ENCODE results near the gene USP6.
"Not testable (repeated sequence)": the region's sequence is repeated elsewhere in the genome, so short reads cannot be mapped to it uniquely, and the experiment has no call there.

USP6 gene

GRCh38 chr17:5135726-5136579 is 20.1 kb downstream of the USP6 start:
- no peak for DNase-seq (ENCODE audit: low spot score)

GRCh38 chr17:5136580-5137412 is 21.0 kb downstream of the USP6 start:
- DNase-seq (ENCODE audit: low spot score): not testable (repeated sequence)

DNA sequence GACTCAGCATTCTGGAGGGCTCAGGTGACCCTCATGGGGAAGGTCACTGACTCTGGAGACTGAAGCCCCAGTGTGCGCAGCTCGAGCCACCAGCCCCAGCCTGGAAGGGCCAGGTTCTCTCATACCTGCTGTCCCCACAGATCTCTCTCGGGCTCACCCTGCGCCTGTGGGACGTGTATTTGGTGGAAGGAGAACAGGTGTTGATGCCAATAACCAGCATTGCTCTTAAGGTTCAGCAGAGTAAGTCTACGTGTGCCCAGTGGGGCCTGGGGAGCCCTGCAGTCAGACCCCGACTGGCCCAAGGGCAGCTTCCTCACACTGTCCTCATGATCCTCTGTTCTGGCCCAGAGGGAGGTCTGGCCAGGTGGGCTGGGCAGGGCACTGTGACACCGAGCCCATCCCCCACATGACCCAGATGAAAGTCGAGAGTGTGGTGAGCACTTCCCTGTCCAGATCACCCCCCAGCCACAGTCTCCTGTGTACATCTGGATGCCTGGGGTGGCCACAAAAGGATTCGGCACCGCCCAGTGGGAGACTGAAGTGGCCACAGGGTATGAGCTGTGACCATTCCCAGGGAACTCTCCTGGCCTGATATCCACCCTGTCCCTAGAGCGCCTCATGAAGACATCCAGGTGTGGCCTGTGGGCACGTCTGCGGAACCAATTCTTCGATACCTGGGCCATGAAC is 21.8 kb downstream of the USP6 start:
- DNase-seq (ENCODE audit: low spot score): not testable (repeated sequence)

GRCh38 chr17:5138198-5138544 is 22.3 kb downstream of the USP6 start:
- not testable (repeated sequence) for DNase-seq (ENCODE audit: low spot score)

DNA sequence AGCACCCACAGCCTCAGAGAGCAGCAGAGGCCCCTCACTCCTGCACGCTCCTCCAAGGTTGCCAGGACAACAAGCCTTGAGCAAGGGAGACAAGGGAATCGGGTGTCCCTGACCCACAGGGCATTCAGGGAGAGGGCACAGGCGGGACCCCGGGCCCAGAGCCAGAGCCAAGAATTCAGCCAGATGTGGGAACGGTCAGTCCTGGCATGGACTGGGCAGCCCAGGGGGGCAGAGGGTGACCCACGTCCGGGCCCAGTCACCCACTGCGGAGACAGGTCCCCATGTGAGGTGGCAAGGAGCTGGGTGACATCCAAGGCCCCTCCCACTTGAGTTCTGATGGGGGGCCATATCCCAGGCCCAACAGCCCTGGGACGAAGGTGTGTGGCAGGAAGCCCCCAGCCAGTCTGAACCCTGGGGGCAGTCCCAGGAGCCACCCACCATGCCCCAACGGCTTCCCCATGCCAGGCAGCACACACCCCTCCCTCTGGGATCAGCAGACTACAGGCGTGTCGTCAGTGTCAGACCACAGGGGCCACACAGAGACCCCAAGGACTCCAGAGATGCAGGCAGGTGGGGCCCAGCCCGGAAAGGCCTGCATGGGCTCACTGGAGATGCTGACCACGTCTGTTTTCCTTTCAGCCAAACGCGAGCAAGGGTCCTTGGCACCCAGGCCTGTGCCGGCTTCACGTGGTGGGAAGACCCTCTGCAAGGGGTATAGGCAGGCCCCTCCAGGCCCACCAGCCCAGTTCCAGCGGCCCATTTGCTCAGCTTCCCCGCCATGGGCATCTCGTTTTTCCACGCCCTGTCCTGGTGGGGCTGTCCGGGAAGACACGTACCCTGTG is 23.0 kb downstream of the USP6 start:
- no peak for DNase-seq (ENCODE audit: low spot score)

DNA sequence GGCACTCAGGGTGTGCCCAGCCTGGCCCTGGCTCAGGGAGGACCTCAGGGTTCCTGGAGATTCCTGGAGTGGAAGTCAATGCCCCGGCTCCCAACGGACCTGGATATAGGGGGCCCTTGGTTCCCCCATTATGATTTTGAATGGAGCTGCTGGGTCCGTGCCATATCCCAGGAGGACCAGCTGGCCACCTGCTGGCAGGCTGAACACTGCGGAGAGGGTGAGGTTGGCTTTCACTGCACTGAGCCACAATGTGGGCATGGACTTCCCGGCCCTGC is 23.6 kb downstream of the USP6 start:
- no peak for DNase-seq (ENCODE audit: low spot score)

GRCh38 chr17:5142877-5143276 is 27.0 kb downstream of the USP6 start:
- DNase-seq (ENCODE audit: low spot score): not testable (repeated sequence)

GRCh38 chr17:5146122-5146521 is 30.3 kb downstream of the USP6 start:
- DNase-seq (ENCODE audit: low spot score): not testable (repeated sequence)

DNA sequence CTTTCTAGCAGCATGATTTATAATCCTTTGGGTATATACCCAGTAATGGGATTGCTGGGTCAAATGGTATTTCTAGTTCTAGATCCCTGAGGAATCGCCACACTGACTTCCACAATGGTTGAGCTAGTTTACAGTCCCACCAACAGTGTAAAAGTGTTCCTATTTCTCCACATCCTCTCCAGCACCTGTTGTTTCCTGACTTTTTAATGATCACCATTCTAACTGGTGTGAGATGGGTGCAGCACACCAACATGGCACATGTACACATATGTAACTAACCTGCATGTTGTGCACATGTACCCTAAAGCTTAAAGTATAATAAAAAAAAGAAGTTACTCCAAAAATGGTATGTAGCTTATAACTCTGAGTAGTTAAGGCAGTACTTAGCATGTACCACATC is 44.9 kb downstream of the USP6 start:
- not testable (repeated sequence) for DNase-seq (ENCODE audit: low spot score)

- DNase-seq (ENCODE audit: low spot score): not testable (repeated sequence)
These were observed 46.0 kb downstream of the USP6 start for GRCh38 chr17:5161793-5162192.

- DNase-seq (ENCODE audit: low spot score): no peak
These were observed 48.6 kb downstream of the USP6 start for GRCh38 chr17:5164436-5164835.

DNA sequence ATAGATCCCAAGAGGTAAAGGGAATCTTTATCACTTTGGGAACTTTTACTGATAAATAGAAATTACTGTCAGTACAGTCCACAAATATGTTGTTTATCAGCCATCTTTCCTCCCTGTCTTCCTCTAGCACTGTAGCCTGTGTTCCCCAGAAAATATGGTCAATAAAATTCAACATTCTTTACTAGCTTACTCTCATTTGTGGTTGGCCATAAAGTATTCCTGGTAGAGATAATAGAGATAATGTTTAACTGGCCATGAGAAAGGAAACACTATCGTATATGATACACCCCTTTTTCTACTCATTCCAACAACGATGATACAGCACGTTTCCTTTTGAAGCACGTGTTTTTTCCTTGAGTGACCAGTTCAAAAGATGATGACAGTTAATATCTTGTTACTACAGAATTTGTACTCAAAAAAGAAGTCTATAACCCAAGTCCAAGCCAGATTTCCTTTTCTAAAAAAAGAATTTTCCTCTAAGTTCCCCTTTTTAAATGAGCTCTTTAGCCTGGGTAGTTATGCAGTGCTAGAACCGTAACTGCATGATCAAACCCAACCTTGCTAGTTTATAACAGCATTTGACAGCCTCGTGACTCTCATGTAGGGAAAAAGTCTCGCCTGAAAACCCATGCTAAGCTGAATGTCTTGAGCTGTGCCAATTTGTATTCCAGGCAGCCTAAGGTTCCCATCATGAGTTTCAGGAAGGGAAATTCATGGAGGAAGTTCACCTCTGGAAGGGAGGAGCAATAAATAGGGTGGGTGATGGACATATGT is 50.1 kb downstream of the USP6 start:
- not testable (repeated sequence) for DNase-seq (ENCODE audit: low spot score)

GRCh38 chr17:5175027-5175426 is 59.2 kb downstream of the USP6 start:
- DNase-seq (ENCODE audit: low spot score): not testable (repeated sequence)

DNA sequence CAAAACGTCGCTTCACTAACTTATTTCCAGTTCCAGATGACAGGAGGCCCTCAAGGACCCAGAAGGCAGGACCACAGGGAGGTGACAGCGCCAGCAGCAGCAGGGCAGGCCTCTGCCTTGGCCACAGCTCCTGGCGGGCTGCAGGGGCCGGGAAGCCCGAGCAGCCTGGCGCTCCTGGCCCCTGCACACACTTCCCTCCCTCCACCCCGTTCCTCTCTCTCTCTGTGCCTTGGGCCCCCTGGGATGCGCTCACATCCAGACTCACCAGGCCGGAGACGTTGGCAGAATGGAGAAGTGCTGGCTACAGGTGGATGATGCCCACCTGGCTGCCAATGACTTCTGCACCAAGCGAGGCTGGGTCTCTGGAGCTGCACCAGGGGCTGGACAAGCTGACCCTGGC is 63.2 kb downstream of the USP6 start:
- no peak for DNase-seq (ENCODE audit: low spot score)

DNA sequence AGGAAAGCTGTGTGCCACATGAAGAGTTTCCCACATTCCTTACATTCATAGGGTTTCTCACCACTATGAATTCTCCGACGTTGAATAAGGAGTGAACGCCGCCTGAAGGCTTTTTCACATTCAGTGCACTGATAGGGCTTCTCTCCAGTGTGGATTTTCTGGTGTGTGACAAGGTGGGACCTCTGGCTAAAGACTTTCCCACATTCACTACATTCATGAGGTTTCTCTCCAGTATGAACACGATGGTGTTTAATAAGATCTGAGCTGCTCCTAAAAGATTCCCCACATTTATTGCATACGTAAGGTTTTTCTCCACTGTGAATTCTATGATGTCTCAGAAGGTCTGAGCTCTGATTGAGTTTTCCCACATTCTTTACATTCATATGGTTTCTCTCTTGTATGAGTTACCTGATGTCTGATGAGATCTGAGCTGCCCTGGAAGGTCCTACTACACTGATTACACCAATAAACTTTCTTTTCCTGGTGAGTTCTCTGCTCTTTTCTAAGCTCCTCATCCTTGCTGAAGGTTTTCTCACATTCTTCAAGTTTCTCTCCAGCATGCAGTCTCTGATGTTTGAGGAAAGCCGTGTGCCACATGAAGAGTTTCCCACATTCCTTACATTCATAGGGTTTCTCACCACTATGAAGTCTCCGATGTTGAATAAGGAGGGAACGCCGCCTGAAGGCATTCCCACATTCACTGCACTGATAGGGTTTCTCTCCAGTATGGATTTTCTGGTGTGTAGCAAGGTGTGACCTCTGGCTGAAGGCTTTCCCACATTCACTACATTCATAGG is 65.9 kb downstream of the USP6 start:
- no peak for DNase-seq (ENCODE audit: low spot score)

GRCh38 chr17:5182597-5183409 is 67.0 kb downstream of the USP6 start:
- DNase-seq (ENCODE audit: low spot score): no peak

DNA sequence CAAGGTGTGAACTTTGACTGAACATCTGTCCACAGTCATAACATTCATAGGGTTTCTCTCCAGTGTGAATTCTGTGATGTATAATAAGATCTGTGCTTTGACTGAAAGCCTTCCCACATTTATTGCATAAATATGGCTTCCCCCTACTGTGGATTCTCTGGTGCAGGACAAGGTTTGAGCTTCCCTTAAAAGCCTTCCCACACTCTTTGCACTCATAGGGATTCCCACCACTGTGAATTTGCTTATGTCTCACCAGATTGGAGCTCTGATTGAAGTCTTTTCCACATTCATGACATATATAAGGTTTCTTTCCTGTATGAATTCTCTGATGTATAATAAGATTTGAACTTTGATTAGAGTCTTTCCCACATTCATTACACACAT is 67.6 kb downstream of the USP6 start:
- DNase-seq (ENCODE audit: low spot score): no peak

DNA sequence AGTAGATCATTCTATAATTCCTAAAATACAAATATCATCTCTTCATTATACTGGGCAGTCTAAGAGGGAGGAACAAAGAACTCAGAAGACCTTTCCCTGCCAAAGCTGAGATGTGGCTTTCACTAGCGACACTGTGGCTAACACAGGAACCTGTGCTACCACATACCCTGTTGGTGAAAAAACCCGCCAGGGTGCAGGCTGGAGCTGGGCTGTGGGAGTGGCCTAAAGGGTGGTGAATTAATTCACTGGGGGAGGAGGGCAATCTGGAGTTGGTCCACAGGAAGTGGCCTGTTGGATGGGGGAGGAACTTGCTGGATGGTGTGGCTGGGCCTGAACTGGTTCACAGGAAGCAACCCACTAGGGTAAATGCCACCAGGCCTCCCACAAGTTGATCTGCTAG is 68.5 kb downstream of the USP6 start:
- DNase-seq (ENCODE audit: low spot score): no peak
